Thoracic aorta (tissue), 2 donors: ENCODE data around the gene ARHGEF26. TPM values are rescaled to one million over a fixed set of nuclear protein-coding genes. Genes with fewer than 3 reads are reported as not detected.

Experiments
- ATAC-seq: fragments of 150-250 bp; one replicate; pipeline ENCODE4 v1.8.0; 2017; ENCODE audit warnings: low read depth; ENCODE audit not compliant: insufficient number of reproducible peaks, low FRiP score
- DNase-seq: peaks from one replicate; pipeline ENCODE4 v3.0.0-alpha.2; 2020; ENCODE audit warnings: low spot score
- H3K27ac ChIP-seq, 2 donors: fragments of 200-600 bp; sonication (generic); 1 replicate in 1 of 2; 2 replicates in 1 of 2; pipeline ENCODE4 v1.5.1; 2016; ENCODE audit warnings: mild to moderate bottlenecking in 2 of 2, moderate library complexity in 2 of 2
- H3K27me3 ChIP-seq: fragments of 200-600 bp; sonication (generic); replicated peaks from 2 replicates; pipeline ENCODE4 v1.6.0; 2016; ENCODE audit warnings: mild to moderate bottlenecking; ENCODE audit not compliant: insufficient read depth
- H3K36me3 ChIP-seq: fragments of 200-600 bp; sonication (generic); one replicate; pipeline ENCODE4 v1.5.1; 2016
- H3K4me1 ChIP-seq, 2 donors: fragments of 200-600 bp; sonication (generic); 1 replicate in 1 of 2; 2 replicates in 1 of 2; pipeline versions ENCODE4 v1.5.1 to v1.6.0; 2016; ENCODE audit warnings: low read depth in 2 of 2, mild to moderate bottlenecking in 1 of 2; ENCODE audit not compliant: control insufficient read depth in 1 of 2
- H3K4me3 ChIP-seq: fragments of 200-600 bp; sonication (generic); 2 replicates; pipeline ENCODE4 v1.5.1; 2016; ENCODE audit warnings: mild to moderate bottlenecking
- H3K9me3 ChIP-seq: fragments of 200-600 bp; sonication (generic); 2 replicates; pipeline ENCODE4 v1.5.1; 2016
- total RNA-seq, 2 donors: library from RNA; depleted of rRNA; stranded (reverse); fragments of >200 nt; gene quantifications; one replicate each; pipeline versions ENCODE4 v1.1.0 to v1.2.3, GENCODE V29; 2016
- TF ChIP-seq, protein P1 (sequence below): fragments of 200-600 bp; sonication (generic); IDR thresholded peaks from one replicate; pipeline ENCODE4 v1.5.1; 2019; ENCODE audit warnings: antibody characterized with exemption

The ARHGEF26 gene
- total RNA-seq, 2 donors from 2014 or later: 88.0 to 96.4 TPM

- H3K27me3 ChIP-seq: no peaks in the 10 kb centered on the region
- TF ChIP-seq, protein P1, sequence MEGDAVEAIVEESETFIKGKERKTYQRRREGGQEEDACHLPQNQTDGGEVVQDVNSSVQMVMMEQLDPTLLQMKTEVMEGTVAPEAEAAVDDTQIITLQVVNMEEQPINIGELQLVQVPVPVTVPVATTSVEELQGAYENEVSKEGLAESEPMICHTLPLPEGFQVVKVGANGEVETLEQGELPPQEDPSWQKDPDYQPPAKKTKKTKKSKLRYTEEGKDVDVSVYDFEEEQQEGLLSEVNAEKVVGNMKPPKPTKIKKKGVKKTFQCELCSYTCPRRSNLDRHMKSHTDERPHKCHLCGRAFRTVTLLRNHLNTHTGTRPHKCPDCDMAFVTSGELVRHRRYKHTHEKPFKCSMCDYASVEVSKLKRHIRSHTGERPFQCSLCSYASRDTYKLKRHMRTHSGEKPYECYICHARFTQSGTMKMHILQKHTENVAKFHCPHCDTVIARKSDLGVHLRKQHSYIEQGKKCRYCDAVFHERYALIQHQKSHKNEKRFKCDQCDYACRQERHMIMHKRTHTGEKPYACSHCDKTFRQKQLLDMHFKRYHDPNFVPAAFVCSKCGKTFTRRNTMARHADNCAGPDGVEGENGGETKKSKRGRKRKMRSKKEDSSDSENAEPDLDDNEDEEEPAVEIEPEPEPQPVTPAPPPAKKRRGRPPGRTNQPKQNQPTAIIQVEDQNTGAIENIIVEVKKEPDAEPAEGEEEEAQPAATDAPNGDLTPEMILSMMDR: no peak
- no peak overlapping the region for H3K4me3 ChIP-seq
- peak overlapping the region in 1 of 2 donors; percentile 48 for H3K27ac ChIP-seq
- H3K36me3 ChIP-seq: peaks cover 11% of the 10 kb centered on the region
- DNase-seq: no peak
- H3K4me1 ChIP-seq: peaks cover 15 to 19% of the 10 kb centered on the region in 2 donors
- no peak for ATAC-seq
- H3K9me3 ChIP-seq: no peaks in the 10 kb centered on the region
Observed at GRCh38 chr3:154223519-154223918, 102.3 kb downstream of the ARHGEF26 start.

GRCh38 chr3:154224366-154224765, 103.2 kb downstream of the ARHGEF26 start:
- TF ChIP-seq, protein P1: no peak
- H3K27me3 ChIP-seq: no peaks in the 10 kb centered on the region
- no peaks in the 10 kb centered on the region for H3K9me3 ChIP-seq
- ATAC-seq (no peak), DNase-seq (no peak)
- H3K4me1 ChIP-seq: peaks cover 15 to 19% of the 10 kb centered on the region in 2 donors
- H3K27ac ChIP-seq: peak overlapping the region in 1 of 2 donors; percentile 48
- H3K36me3 ChIP-seq: peaks cover 3% of the 10 kb centered on the region
- H3K4me3 ChIP-seq: peak overlapping the region; percentile 17

GRCh38 chr3:154224866-154225265, 103.7 kb downstream of the ARHGEF26 start:
- TF ChIP-seq, protein P1: no peak
- no peak overlapping the region for H3K4me3 ChIP-seq
- ATAC-seq: no peak
- H3K27ac ChIP-seq: peak overlapping the region in 1 of 2 donors; percentile 48
- no peak for DNase-seq
- H3K27me3 ChIP-seq: no peaks in the 10 kb centered on the region
- no peaks in the 10 kb centered on the region for H3K36me3 ChIP-seq
- H3K4me1 ChIP-seq: peaks cover 15 to 19% of the 10 kb centered on the region in 2 donors
- H3K9me3 ChIP-seq: no peaks in the 10 kb centered on the region

DNA sequence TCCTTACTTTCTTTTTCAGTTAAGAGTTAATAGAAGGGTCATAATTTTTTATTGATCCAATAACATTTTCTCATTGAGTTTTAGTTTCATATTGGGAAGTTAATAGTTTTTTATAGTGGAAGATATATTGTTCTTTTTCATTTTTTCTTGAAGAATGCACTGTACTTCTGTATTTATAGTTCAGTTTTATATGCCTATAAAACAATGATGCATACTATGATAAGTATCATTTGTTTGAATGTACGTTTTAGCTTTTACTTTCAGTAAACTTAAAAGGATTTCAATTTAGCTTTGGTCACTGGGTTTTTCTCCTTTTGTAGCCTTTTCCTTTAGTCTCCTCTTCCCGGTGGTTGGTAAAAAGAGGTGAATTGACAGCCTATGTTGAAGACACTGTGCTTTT, 104.3 kb downstream of the ARHGEF26 start:
- H3K27me3 ChIP-seq: no peaks in the 10 kb centered on the region
- TF ChIP-seq, protein P1: no peak
- H3K9me3 ChIP-seq: no peaks in the 10 kb centered on the region
- ATAC-seq (no peak), DNase-seq (no peak)
- no peaks in the 10 kb centered on the region for H3K36me3 ChIP-seq
- peaks cover 15 to 19% of the 10 kb centered on the region in 2 donors for H3K4me1 ChIP-seq
- H3K27ac ChIP-seq: no peak overlapping the region
- no peak overlapping the region for H3K4me3 ChIP-seq

DNA sequence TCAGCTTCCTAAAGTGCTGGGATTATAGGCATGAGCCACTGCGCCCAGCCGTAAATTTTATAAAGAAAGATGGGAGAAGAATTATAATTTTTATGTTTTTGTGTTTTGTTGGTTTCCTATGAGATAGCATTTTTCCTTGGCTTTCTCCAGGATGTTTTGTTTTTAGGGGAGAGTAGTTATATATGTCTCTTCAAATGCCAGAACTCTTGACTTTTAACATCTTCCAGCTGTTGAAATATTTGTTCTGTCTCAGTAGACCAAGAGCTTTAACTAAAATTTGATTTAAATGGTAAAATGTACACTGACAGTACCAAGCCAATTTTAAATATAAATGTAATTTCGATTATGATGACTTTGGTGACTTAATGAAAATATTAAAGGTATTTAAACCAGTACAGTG, 106.3 kb downstream of the ARHGEF26 start:
- Histone ChIP-seq H3K27me3 (no peaks in the 10 kb centered on the region), H3K36me3 (no peaks in the 10 kb centered on the region), H3K9me3 (no peaks in the 10 kb centered on the region), H3K27ac (no peak overlapping the region), H3K4me1 (peaks cover 15 to 19% of the 10 kb centered on the region in 2 donors), H3K4me3 (no peak overlapping the region)
- no peak for ATAC-seq
- TF ChIP-seq, protein P1: no peak
- DNase-seq: no peak
